ENCODE data around the gene ADCY4.

ADCY4 gene

DNA sequence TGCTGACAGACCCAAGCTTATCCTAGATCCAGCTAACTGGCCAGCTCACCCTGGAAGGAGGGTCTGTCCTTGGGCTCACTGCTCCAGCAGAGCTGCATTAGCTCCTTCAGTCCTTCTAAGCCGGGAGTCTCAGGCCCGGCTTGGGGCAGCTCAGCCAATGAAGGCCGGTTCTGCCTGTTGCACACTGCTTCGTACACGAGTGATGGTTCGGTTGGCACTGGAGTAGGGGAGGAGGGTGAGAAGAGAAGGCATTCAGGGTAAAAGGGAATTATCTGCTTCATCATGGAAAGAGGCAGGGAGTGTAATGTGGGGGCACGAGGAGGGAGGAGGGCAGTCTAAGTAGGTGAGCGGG is 2.9 kb upstream of the ADCY4 start:
- DNase-seq: no peak

DNA sequence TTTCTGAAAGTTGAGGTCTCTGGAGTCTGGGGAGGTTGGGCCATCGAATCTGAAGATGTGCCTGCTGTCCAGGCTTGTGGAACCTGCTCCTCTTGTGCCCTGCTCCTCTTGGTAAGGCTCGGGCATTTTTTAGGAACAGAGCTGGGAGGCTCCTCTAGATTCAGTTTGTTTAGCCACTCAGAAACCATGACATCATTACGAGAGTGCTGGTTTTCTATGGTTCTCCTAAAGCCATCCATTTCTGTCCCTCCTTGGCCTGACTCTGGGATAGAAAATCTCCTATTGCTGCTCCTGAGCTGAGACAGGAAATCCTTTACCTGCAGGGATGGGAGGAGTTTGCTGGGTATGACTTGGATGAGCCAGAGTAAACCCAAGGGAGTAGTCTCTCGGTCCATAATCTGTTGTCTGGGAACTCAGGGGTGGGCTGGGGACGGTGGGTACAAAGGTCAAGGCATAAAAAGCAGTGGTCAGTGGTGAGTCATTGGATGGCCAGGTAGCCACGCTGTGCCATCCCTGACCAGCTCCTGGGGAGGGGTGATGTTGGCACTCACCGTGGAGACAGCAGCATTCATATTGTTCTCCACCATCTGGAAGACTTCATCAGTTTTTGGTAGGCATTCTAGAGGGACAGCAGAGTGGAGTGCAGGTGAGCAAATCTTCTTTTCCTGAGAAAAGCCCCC is 2.4 kb upstream of the ADCY4 start:
- no peak for DNase-seq

DNA sequence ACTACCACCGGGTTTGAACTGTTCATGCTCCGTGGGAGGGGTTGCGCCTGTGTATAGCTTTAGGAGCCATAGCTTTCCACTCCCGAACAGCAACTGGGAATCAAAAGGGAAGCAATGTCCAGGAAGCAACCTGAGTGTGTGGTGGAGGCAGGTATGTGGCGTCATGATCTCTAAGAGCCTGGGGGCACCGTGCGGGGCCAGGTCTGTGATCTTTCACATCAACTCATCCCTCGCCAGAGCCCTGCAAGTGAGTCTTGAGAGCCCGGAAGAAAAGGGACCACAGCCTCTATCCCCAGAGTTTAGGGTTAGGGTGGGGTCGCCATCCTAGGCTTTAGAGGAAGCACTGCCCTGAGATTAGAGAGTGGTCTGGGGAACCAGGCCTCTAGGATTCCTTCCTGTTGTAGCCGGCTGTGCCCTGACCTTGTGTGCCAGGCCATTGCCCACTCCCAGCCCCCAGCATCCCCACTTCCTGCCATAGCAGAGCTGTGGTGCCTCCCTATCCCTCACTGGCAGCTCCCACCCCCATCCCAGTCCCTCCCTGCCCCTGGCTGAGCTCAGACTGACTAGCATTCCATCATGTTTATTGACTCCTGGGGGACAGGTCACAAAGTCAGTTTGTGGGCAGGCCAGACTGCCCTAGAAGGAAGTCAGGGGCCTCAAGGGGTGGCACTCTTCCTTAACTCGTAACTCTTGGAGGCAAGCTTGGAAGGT is 745 bp upstream of the ADCY4 start:
- no peak for DNase-seq

DNA sequence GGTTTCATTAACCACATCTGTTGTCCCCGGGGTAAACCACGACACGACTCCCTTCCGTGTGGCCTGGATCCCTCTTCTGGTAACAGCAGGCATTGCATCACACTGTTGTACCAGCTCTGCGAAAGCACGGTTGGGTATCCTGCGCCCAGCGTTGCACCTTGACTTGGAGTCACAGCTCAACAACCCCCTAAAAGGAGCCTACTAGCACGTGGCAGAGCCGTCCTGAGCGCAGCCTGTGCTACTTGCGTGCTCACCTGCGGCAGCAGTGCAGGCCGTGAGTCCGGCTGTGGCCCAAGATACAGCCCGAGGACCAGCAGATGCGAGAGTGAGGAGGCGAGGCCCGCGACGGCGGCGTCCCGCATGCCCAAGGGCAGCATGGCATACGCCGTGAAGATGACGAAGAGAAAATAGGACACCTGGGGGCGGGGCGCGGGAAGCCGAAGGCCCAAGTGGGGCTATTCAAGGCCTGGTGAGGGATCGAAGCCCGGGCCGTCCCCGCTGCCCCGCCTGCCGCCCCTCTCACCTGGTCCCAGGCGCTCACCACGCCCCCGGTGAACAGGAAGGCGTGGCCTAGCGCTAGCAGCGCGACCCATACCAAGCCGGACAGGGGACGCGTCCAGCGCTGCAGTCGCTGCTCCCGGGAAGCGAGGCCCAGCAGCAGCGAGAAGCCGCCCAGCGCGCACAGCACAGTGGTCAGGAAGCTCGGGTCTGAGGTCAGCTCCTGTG is 2.4 kb downstream of the ADCY4 start:
- peak; percentile 93 for DNase-seq

DNA sequence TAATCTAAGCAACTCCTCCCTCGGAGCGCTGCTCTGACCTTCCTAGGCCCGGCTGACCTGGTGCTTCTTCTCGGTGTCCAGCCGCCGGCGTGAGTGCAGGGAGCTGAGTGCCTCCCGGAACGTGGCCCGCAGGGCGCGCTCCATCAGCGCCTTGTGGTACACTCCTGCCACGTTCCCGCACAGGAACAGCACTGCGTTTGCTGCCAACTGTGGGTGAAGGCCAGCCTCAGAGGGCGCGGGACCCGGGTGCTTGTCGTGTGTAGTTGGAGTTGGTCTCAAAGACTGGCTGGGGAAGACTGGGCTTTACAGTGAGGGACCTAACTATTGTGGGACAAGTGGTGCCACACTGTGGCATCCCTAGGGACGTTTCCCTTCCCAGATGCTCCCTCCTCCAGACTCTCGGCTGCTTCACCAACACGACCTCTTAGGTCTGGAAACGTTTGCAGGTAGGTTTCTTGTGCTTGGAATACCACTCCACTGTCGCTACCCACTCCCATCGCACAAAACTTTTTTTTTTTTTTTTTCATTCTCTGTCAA is 3.1 kb downstream of the ADCY4 start:
- no peak for DNase-seq

DNA sequence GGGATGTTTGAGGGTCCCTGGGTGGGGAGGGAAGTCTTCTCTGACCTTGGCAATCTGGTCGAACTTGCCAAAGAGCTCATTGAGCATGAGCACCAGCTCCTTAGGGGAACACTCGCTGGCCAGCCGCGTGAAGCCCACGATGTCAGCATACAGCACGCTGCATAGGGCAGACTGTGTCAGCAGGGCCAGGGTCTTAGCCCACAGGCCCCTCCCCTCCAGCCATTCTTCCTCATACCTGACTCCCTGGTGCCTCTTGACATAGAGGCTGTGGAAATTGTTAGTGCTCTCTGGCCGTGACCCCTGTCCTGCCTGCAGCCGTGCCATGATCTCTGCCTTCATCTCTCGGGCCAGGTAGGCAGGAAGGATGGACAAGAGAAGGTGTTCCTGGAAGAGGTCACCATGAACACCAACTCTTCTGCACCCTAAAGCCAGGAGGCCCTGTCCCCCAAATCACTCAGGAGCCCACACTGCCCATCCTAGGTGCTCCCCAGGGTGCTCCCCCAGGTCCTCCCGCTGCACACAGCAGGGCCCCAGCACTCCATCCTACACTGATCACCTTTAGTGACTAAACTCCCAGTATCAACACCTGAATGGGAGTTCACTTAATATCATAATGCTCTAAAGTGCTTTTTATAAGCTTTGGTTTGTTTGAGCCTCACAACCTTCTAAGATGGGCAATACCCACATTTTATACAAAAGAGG is 3.7 kb downstream of the ADCY4 start:
- DNase-seq: no peak

DNA sequence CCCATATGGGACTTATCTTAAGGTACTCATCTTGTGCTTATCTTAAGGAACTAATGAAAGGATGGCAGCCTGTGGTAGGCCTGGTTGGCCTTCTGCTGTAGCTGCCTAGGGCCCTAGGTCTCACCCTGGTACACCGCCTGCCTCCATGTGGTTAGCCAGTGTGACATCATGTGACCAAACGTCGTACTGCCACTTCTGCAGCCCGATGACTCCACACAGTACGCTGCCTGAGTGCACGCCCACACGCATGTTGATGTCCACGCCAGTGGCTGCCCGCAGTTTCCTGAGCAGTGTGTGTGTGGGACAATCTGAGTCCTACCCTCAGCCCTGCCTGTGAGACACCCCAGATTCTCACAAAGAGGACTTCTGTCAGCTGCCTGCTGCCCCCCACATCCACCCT is 5.1 kb downstream of the ADCY4 start:
- no peak for DNase-seq

DNA sequence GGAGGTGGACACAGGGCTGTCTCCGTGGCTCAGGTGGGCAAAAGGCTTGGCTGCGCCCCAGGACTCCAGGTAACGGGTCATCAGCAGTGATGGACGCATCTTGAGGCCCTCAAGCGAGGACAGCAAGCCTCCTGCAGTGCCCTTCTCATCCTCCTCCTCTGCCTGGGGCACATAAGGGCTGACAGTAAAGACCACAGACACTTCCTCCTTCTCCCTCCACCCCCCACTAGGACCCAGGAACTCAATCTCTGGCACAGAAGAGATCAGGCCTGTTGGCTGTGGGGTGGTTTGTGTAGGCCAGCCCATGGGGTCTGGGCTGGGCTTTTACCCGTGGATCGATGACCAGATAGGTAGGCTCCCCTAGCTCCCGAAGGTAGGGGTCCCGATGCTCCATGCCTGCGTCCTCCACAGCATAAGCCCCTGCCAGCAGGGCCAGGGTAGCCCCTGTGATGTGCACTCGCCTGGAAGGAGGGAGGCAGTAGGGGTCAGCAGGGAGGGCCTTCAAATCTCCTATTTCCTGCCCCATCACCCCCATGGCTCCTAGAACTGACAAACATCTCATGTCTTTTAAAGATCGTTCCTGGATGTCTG is 5.7 kb downstream of the ADCY4 start:
- DNase-seq: no peak

DNA sequence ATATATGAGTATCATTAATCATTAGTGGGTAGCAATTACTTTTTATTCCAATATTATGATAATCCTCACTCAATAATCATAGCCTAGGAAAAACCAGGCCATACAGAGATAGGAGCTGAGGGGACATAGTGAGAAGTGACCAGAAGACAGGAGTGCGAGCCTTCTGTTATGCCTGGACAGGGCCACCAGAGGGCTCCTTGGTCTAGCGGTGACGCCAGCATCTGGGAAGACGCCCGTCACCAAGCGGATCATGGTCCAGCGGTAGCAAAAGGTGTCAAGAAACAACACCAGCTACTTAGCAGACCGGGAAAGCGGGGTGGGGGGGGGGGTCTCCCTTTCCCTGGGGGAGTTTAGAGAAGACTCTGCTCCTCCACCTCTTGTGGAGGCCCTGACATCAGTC is 7.0 kb downstream of the ADCY4 start:
- peak; percentile 36 for DNase-seq

DNA sequence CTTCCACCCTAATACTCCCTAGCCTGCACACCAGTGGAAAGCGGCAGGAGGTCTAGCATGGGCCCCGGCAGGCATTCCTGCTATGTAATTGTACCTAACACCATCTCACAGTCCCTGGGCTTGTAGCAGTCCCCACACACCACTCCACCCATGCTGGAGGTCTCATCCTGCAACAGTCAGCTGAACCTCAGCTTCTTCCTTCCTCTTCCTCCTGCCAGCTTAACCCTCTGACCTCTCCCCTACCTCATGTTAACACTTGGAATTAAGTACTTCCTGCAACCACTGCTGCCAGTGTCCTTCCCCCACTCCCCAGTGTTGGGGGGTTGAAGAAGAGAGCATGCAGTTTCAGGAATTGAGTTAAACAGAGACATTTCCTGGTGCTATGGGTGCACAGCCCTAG is 7.6 kb downstream of the ADCY4 start:
- no peak for DNase-seq

DNA sequence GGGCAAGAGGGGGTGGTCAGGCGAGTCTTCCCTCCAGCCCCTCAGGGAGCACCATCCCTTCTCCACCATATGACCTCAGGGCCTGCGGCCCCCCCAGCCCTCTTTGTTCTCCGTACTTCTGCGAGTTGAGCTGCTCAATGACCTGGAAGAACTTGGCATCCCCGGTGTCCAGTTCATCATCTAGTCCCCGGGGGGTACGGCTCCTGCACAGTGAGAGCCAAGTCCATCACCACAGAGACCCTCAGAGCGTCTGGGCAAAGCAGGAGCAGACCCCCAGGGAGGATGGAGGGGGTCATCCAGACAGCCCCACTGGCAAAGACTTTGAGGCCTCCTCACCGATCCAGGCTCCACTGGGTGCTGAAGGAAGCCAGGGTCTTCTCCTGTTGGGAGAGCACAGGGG is 8.9 kb downstream of the ADCY4 start:
- peak; percentile 29 for DNase-seq

DNA sequence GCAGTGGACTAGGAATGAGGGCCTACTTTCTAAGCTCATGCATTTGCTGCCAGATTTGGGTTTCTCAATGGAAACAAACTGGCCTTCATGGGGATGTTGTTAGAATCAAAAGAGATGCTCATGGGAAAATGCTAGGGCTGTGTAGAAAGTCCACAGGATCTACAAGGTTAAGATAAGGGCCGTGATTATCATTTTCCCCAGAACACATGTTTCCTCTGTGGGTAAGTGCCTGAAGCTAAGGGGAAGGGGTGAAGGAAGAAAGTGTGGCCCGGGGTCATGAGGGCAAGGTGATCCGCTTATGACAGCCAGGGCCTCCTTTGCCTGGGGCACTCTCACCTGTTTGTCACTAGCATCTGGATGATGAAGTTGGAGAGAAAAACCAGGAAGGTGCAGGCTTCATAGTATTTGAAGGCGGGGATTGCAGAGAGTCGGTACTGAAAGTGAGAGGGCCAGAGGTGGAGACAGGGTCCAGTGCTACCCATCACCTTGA is 9.8 kb downstream of the ADCY4 start:
- no peak for DNase-seq

DNA sequence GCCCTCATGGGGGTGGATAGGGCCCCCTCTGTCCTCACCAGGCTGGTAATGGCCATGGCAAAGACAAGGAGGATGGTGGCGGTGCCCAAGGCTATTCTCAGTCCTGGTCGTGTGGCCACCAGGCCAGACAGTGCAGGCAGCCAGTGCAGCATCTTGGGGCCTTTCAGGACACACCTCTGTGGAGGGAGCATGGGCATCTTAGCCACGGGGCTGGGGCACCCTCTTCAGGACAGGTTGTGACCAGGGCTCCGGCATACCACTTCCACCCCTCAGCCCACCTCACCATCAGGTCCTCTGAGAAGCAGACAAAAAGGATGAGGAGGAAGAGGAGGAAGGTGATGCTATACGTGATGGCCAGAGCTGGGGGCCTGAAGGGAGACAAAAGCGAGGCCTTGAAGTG is 10.8 kb downstream of the ADCY4 start:
- DNase-seq: no peak

DNA sequence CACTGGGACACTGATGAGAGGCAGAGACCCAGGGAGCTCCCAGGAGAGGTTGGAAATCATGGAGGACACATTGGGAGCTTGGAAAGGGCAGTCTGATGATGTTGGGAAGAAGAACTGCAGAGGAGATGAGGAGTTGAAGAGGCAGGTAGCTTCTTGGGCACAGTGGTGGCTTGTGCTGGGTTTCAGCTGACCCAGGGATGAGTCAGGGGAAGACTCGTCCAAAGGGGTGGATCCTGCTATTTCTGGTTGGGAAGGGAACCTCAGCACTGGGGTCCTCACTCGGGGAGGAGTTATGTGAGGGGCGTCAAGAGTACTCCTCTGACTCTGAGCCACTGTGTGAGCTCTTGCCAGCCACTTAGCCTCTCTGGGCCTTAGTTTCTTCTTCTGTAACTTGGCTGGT is 11.5 kb downstream of the ADCY4 start:
- DNase-seq: no peak

DNA sequence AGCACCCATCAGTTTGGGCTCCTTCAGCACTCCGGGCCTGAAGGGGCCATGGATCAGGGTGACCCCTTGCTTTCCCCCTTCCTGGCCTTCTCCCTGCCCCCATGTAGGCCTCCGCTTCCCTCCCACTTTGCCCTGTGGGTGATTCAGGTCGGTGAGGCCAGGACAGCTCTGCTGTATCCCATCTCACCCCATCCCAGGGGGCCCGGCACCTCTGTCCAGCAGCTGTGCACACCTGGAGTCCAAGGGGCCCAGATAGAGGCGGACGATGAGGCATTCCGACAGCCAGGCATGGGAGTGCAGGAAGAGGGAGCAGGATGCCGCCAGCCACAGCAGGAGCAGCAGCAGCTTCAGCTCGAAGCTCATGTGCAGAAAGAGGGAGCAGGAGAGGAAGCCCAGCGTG is 12.2 kb downstream of the ADCY4 start:
- no peak for DNase-seq

DNA sequence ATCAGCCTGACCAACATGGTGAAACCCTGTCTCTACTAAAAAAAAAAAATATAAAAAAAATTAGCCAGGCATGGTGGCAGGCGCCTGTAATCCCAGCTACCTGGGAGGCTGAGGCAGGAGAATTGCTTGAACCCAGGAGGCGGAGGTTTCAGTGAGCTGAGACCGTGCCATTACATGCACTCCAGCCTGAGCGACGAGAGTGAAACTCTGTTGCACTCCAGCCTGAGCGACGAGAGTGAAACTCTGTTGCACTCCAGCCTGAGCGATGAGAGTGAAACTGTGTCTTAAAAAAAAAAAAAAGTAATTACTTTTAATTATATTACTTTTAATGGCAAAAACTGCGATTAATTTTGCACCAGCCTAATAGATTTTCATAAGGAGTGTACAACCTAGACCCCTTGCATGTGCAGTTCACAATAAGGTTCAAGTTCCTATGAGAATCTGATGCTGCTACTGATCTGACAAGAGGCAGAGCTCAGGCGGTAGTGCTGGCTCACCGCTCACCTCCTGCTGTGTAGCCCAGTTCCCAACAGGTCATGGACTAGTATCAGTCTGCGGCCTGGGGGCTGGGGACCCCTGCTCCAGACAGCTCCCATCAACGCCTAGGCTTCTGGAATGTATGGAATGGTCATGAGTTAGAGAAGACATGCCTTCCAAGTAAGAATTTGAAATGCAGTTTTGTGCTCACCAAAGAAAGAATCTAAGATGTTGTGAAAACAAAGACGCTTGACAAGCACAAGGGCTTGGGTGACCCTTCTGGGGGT is 13.5 kb downstream of the ADCY4 start:
- no peak for DNase-seq

DNA sequence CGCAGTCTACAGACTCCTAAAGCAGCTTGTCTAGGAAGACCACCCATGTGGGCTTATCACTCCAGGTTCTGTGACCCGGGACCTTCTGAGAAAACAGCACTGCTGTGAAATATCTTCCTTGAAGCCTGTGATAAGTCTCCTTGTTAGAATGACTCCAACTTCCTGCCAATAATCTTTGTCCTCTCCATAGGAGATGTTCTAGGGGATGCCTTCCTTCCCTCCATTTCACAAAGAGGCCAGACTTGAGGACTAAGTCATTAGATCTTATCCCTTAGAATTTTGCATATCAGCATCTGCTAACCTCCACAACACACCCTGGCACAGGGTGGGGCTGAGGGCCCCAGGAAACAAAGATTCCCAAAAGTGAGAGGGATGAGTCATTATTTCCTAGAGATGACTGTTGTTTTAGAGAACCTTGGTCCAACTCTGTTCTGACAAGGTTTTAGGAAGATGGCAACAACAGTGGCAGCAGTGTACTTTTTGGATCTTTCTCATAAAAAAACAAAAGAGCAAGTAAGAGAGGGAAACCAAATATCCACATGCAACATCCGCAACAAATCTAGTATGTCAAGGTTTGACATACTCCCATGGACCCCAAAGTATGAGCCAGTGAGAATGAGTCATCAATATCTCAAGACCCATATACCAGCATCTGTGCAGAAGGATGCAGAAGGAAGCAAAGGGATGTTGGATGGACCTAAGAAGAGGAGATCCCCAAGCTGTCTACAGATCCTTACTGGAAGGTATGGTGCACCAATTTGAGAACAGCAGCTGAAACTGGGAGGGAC is 17.5 kb downstream of the ADCY4 start:
- DNase-seq: no peak

DNA sequence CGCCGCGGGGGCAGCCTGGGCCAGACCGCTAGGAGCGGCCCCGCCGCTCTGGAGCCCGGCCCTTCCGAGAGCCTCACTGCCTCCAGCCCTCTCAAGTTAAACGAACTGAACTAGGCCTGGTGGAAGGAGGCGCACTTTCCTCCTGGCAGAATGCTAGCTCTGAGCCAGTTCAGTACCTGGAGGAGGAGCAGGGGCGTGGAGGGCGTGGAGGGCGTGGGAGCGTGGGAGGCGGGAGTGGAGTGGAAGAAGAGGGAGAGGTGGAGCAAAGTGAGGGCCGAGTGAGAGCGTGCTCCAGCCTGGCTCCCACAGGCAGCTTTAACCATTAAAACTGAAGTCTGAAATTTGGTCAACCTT is 18.3 kb downstream of the ADCY4 start:
- DNase-seq: no peak

DNA sequence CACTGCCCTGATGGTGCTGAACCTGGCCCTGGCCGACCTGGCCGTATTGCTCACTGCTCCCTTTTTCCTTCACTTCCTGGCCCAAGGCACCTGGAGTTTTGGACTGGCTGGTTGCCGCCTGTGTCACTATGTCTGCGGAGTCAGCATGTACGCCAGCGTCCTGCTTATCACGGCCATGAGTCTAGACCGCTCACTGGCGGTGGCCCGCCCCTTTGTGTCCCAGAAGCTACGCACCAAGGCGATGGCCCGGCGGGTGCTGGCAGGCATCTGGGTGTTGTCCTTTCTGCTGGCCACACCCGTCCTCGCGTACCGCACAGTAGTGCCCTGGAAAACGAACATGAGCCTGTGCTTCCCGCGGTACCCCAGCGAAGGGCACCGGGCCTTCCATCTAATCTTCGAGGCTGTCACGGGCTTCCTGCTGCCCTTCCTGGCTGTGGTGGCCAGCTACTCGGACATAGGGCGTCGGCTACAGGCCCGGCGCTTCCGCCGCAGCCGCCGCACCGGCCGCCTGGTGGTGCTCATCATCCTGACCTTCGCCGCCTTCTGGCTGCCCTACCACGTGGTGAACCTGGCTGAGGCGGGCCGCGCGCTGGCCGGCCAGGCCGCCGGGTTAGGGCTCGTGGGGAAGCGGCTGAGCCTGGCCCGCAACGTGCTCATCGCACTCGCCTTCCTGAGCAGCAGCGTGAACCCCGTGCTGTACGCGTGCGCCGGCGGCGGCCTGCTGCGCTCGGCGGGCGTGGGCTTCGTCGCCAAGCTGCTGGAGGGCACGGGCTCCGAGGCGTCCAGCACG is 18.9 kb downstream of the ADCY4 start:
- DNase-seq: peak; percentile 57

DNA sequence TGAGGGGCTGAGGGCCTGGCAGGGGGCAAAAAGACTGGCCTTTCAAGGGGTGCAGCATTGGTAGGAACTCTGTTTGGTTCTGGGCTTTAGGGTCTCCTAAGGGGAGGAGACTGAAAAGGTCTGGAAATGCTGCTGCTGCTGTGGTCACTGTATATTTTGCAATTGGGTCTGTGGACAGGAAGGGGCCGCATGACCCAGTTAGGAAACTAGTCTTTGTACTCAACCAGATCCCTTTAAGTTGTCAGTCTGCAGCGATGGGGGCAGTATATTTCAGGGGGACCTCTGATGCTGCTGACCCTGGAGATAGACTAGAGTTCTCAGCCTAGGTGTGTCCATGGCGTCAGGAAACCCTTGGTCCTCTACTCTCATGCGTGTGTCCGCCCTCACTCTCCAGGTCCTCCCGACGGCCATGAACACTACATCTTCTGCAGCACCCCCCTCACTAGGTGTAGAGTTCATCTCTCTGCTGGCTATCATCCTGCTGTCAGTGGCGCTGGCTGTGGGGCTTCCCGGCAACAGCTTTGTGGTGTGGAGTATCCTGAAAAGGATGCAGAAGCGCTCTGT is 19.5 kb downstream of the ADCY4 start:
- no peak for DNase-seq
